Small intestine (tissue), 7 donors: ENCODE results near the gene MAML1. TPM values are rescaled to one million over a fixed set of nuclear protein-coding genes. Genes with fewer than 3 reads are reported as not detected.

Source experiments
- DNase-seq, 2 donors: peaks; one replicate each; pipeline versions ENCODE4 v3.0.0 to v3.0.0-alpha.2; 2013
- FAIRE-seq: peaks from 2 replicates; lab custom pipeline; 2012; peaks lifted over from hg19 to GRCh38; lab: Jason Lieb, UNC
- H3K27ac ChIP-seq, 3 donors: one replicate each; pipeline ENCODE4 v1.5.1; 2013; ENCODE audit warnings: low read length in 2 of 3, mild to moderate bottlenecking in 2 of 3, control low read depth in 1 of 3, inconsistent platforms in 1 of 3, low read depth in 1 of 3, moderate library complexity in 1 of 3
- H3K27me3 ChIP-seq, 3 donors: one replicate each; pipeline ENCODE4 v1.6.1; 2013; ENCODE audit warnings: low read length in 3 of 3, inconsistent platforms in 1 of 3; ENCODE audit not compliant: control insufficient read depth in 3 of 3, insufficient read depth in 3 of 3
- H3K36me3 ChIP-seq, 3 donors: one replicate each; pipeline ENCODE4 v1.6.1; 2013; ENCODE audit warnings: low read length in 3 of 3, inconsistent platforms in 1 of 3, low read depth in 1 of 3, mild to moderate bottlenecking in 1 of 3, moderate library complexity in 1 of 3; ENCODE audit not compliant: control insufficient read depth in 3 of 3, insufficient read depth in 2 of 3
- H3K4me1 ChIP-seq, 3 donors: one replicate each; pipeline ENCODE4 v1.6.1; 2013; ENCODE audit warnings: low read length in 2 of 3, inconsistent platforms in 1 of 3, low read depth in 1 of 3, mild to moderate bottlenecking in 1 of 3, moderate library complexity in 1 of 3; ENCODE audit not compliant: control insufficient read depth in 3 of 3, insufficient read depth in 2 of 3
- H3K4me3 ChIP-seq, 3 donors: one replicate each; pipeline ENCODE4 v1.5.1; 2013; ENCODE audit warnings: low read length in 3 of 3, control low read depth in 1 of 3, inconsistent platforms in 1 of 3, low read depth in 1 of 3, mild to moderate bottlenecking in 1 of 3, moderate library complexity in 1 of 3
- H3K9me3 ChIP-seq, 2 donors: one replicate each; pipeline ENCODE4 v1.6.1; 2013; ENCODE audit warnings: low read depth in 1 of 2, low read length in 1 of 2; ENCODE audit not compliant: control insufficient read depth in 2 of 2, insufficient read depth in 1 of 2
- WGBS, 3 donors: extraction: QIAGEN DNeasy Blood & Tissue Kit; methylation state at CpG; one replicate each; pipeline ENCODE4 v1.1.7; 2013; 5-methylcytosine and 5-hydroxymethylcytosine counted together
- polyA plus RNA-seq, 4 donors: library from polyadenylated mRNA; stranded (reverse) in 3 of 4; unstranded in 1 of 4; fragments of 200-250 nt in 3 of 4; fragments of 120-200 nt in 1 of 4; gene quantifications; one replicate each; pipeline versions ENCODE4 v1.2.1 to v1.2.3, GENCODE V29; 2013
- donor health status: healthy with polysubstance abuse.
- donor health status: control.
- donor health status: control.
- donor health status: Bipolar disorder and iron deficiency.
- donor health status: healthy.

Gene MAML1
- polyA plus RNA-seq, 4 donors = 6.2 to 28.8 (median 10.9) TPM

- FAIRE-seq (no peak), DNase-seq (peak; percentile 96 to 99)
- Histone ChIP-seq H3K36me3 (peaks cover 4 to 31% (median 6%) of the 10 kb centered on the region in 3 donors), H3K27ac (peak overlapping the region; percentile 90 to 97 (median 96)), H3K9me3 (no peaks in the 10 kb centered on the region), H3K27me3 (no peaks in the 10 kb centered on the region), H3K4me1 (peaks cover 4 to 47% (median 10%) of the 10 kb centered on the region in 3 donors), H3K4me3 (peak overlapping the region; percentile 17 to 35 (median 28))
- 0 to 2% (median 2%) methylated on average over 10 to 35 of the region's 35 CpGs for WGBS, 3 donors
These were observed 86.2 kb downstream of the MAML1 start for GRCh38 chr5:179818746-179819295.

DNA sequence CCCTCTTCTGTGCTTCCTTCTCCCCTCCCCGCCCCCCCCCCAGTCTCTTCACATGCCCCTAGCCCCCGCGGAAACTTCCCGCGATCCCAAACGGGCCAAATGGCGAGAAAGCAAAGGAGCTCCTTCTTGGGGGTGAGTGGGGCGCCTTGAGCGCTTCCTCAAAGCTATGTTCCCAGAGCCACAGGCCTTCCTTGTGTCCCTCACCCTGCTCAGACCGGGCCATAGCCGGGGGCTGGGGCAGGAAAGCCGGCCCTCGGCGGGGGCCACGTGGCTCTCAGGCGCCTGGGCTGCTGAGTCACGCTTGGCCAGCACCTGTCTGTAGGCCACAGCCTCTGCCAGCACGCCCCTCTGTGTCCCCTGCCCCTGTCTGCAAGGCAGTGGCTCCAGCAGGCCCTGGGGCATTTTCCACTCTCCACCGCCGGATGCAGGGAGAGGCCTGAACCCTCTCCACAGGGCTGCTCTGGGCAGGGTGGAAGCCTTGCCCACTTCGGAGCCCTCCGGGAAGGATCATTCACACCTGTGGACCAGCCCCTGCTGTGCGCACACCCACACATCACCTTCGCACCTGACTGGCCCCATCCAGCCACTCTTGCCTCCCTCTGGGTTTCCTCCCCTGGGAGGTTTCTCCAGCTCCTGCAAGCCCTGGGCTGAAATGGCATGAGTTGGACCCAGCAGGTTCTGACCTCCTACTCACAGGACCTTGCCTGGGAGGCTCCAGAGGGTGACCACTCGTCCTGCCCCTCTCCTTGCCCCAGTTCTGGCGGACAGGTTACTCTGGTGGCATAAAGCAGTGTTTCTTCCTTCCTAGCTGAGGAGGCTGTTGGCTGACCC, 86.9 kb downstream of the MAML1 start:
- Histone ChIP-seq H3K9me3 (no peaks in the 10 kb centered on the region), H3K4me1 (peaks cover 6 to 53% (median 10%) of the 10 kb centered on the region in 3 donors), H3K4me3 (peak overlapping the region in 2 of 3 donors; percentile 9 to 86), H3K36me3 (peaks cover 8 to 37% (median 8%) of the 10 kb centered on the region in 3 donors), H3K27ac (peak overlapping the region; percentile 90 to 97 (median 96)), H3K27me3 (no peaks in the 10 kb centered on the region)
- DNase-seq (peak; percentile 54 to 80), FAIRE-seq (no peak)
- 18 to 25% (median 22%) methylated on average over 25 to 26 of the region's 26 CpGs for WGBS, 3 donors

DNA sequence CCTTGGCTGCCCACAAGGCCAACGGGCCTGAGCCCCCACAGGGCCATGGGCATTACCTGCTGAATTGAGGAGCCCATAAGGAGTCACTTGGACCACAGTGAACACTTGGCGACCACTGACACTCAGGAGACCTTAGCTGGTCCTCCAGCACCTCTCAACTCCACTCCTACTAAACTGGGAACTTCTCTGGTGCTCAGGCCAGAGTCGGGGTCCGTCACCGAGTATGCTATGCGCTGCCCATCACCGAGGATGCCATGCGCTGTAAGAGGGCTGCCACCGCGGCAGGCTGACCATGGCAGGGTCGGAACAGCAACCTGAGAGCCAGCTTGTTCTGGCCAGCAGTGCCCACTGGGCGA, 87.5 kb downstream of the MAML1 start:
- FAIRE-seq = no peak
- no peaks in the 10 kb centered on the region for H3K27me3 ChIP-seq
- 25 to 46% (median 36%) methylated on average over 11 to 12 of the region's 12 CpGs for WGBS, 3 donors
- peak overlapping the region; percentile 86 to 98 (median 92) for H3K4me3 ChIP-seq
- DNase-seq = peak in 1 of 2 donors; percentile 50
- peak overlapping the region; percentile 90 to 97 (median 96) for H3K27ac ChIP-seq
- peaks cover 8 to 41% (median 12%) of the 10 kb centered on the region in 3 donors for H3K36me3 ChIP-seq
- H3K4me1 ChIP-seq = peaks cover 8 to 58% (median 10%) of the 10 kb centered on the region in 3 donors
- no peaks in the 10 kb centered on the region for H3K9me3 ChIP-seq

- no peak for FAIRE-seq
These were observed 88.1 kb downstream of the MAML1 start, which contains the start of gene SQSTM1 for GRCh38 chr5:179820483-179821297. Gene SQSTM1 (plus strand): TSS chr5:179820905. CDS start chr5:179820937, 32 bp downstream.

GRCh38 chr5:179821298-179822058, 88.9 kb downstream of the MAML1 start:
- 0 to 1% (median 1%) methylated on average over 42 to 54 of the region's 54 CpGs for WGBS, 3 donors
- H3K4me3 ChIP-seq = peak overlapping the region; percentile 86 to 98 (median 92)
- H3K36me3 ChIP-seq = peaks cover 17 to 48% (median 19%) of the 10 kb centered on the region in 3 donors
- H3K27me3 ChIP-seq = no peaks in the 10 kb centered on the region
- FAIRE-seq (no peak), DNase-seq (peak; percentile 94 to 95)
- H3K27ac ChIP-seq = peak overlapping the region; percentile 97 to 99 (median 99)
- H3K4me1 ChIP-seq = peaks cover 8 to 71% (median 14%) of the 10 kb centered on the region in 3 donors
- H3K9me3 ChIP-seq = no peaks in the 10 kb centered on the region

More at GRCh38 chr5:179820483-179821297, 88.1 kb downstream of the MAML1 start, which contains the start of gene SQSTM1:
- Histone ChIP-seq H3K27me3 (no peaks in the 10 kb centered on the region), H3K27ac (peak within 1 kb of the TSS; percentile 97 to 99 (median 99)), H3K4me3 (peak within 1 kb of the TSS; percentile 86 to 98 (median 92)), H3K36me3 (peaks cover 12 to 41% (median 18%) of the 10 kb centered on the region in 3 donors), H3K4me1 (peaks cover 8 to 63% (median 14%) of the 10 kb centered on the region in 3 donors), H3K9me3 (no peaks in the 10 kb centered on the region)
- DNase-seq = peak; percentile 80 to 94
- WGBS, 3 donors = 0 to 1% (median 0%) methylated on average over 31 to 81 of the region's 81 CpGs

- DNase-seq = no peak
- H3K4me3 ChIP-seq = peak overlapping the region in 2 of 3 donors; percentile 86 to 92
- 17 to 35% (median 21%) methylated on average over 3 of the region's 3 CpGs for WGBS, 3 donors
- H3K36me3 ChIP-seq = peaks cover 17 to 53% (median 19%) of the 10 kb centered on the region in 3 donors
- H3K27ac ChIP-seq = peak overlapping the region in 2 of 3 donors; percentile 18 to 97
- no peak for FAIRE-seq
- no peaks in the 10 kb centered on the region for H3K27me3 ChIP-seq
- H3K9me3 ChIP-seq = no peaks in the 10 kb centered on the region
- peaks cover 8 to 77% (median 14%) of the 10 kb centered on the region in 3 donors for H3K4me1 ChIP-seq
These were observed 89.4 kb downstream of the MAML1 start for GRCh38 chr5:179822059-179822432.

GRCh38 chr5:179822444-179822990, 89.9 kb downstream of the MAML1 start:
- no peak for DNase-seq
- no peaks in the 10 kb centered on the region for H3K27me3 ChIP-seq
- H3K4me1 ChIP-seq = peaks cover 8 to 77% (median 14%) of the 10 kb centered on the region in 3 donors
- H3K4me3 ChIP-seq = peak overlapping the region in 2 of 3 donors; percentile 86 to 92
- no peak for FAIRE-seq
- H3K27ac ChIP-seq = no peak overlapping the region
- peaks cover 17 to 58% (median 19%) of the 10 kb centered on the region in 3 donors for H3K36me3 ChIP-seq
- WGBS, 3 donors = 46 to 57% (median 53%) methylated on average over 8 of the region's 8 CpGs
- no peaks in the 10 kb centered on the region for H3K9me3 ChIP-seq
